Daoy (cell line): ENCODE data around the gene RHOT2. TPM values are rescaled to one million over a fixed set of nuclear protein-coding genes. Genes with fewer than 3 reads are reported as not detected.

Experiments used
- total RNA-seq: library from RNA; depleted of rRNA; stranded (reverse); fragments of >200 nt; shearing (Covaris generic); gene quantifications from 2 replicates; pipeline ENCODE4 v1.2.3, GENCODE V29; 2014; rRNA removed

The RHOT2 gene
- total RNA-seq, 1 experiment from 2014 or later = 42.9 TPM

Other genes starting within 250 kb of the RHOT2 start
- gene RAB11FIP3, start 242.5 kb upstream of the RHOT2 start, total RNA-seq = 6.2 and 10.4 TPM in 2 replicates
- gene CAPN15, start 140.4 kb upstream of the RHOT2 start, total RNA-seq = 23.3 and 23.4 TPM in 2 replicates
- gene PRR35, start 107.7 kb upstream of the RHOT2 start, total RNA-seq = 0.23 TPM in 1 of 2 replicates, not detected in the other
- gene NHLRC4, start 101.1 kb upstream of the RHOT2 start, total RNA-seq = 0.17 TPM in 1 of 2 replicates, not detected in the other
- 15.9 and 16.3 TPM in 2 replicates for gene PIGQ, start 98.2 kb upstream of the RHOT2 start, total RNA-seq
- 7.6 and 20.6 TPM in 2 replicates for gene RAB40C, start 78.1 kb upstream of the RHOT2 start, total RNA-seq
- gene WFIKKN1, start 37.1 kb upstream of the RHOT2 start, total RNA-seq = 0.09 TPM in 1 of 2 replicates, not detected in the other
- 82.5 and 97.6 TPM in 2 replicates for gene METTL26, start 31.8 kb upstream of the RHOT2 start, total RNA-seq
- 39.1 and 39.2 TPM in 2 replicates for gene MCRIP2, start 26.3 kb upstream of the RHOT2 start, total RNA-seq
- 11.7 and 20.9 TPM in 2 replicates for gene WDR90, start 18.8 kb upstream of the RHOT2 start, total RNA-seq
- gene RHBDL1, start 7.5 kb downstream of the RHOT2 start, total RNA-seq = 0.11 and 1.5 TPM in 2 replicates
- gene STUB1, start 12.3 kb downstream of the RHOT2 start, total RNA-seq = 115 and 118 TPM in 2 replicates
- gene JMJD8, start 16.2 kb downstream of the RHOT2 start, total RNA-seq = 31.4 and 37.1 TPM in 2 replicates
- gene WDR24, start 22.3 kb downstream of the RHOT2 start, total RNA-seq = 1.9 and 2.2 TPM in 2 replicates
- gene FBXL16, start 37.7 kb downstream of the RHOT2 start, total RNA-seq = 0.51 TPM in 1 of 2 replicates, not detected in the other
- 40.9 and 60.0 TPM in 2 replicates for gene METRN, start 47.0 kb downstream of the RHOT2 start, total RNA-seq
- gene ANTKMT, start 53.0 kb downstream of the RHOT2 start, total RNA-seq = 29.8 and 54.9 TPM in 2 replicates
- gene CCDC78, start 58.3 kb downstream of the RHOT2 start, total RNA-seq = 0.23 and 0.24 TPM in 2 replicates
- gene HAGHL, start 59.0 kb downstream of the RHOT2 start, total RNA-seq = 3.3 and 4.3 TPM in 2 replicates
- 20.0 and 23.7 TPM in 2 replicates for gene CIAO3, start 72.9 kb downstream of the RHOT2 start, total RNA-seq
- gene MSLN, start 92.6 kb downstream of the RHOT2 start, total RNA-seq = not detected in 2 replicates
- 36.9 and 38.6 TPM in 2 replicates for gene RPUSD1, start 120.2 kb downstream of the RHOT2 start, total RNA-seq
- 18.1 and 19.3 TPM in 2 replicates for gene CHTF18, start 120.5 kb downstream of the RHOT2 start, total RNA-seq
- not detected in 2 replicates for gene GNG13, start 132.6 kb downstream of the RHOT2 start, total RNA-seq